LNCAP (cell line): ENCODE results near the gene CMTM4.

Experiments used
- TF ChIP-seq, protein P1 (sequence below): fragments of 450-650 bp; IDR thresholded peaks from 2 replicates; pipeline ENCODE4 v1.5.1; 2017; ENCODE audit warnings: mild to moderate bottlenecking

CMTM4 gene

DNA sequence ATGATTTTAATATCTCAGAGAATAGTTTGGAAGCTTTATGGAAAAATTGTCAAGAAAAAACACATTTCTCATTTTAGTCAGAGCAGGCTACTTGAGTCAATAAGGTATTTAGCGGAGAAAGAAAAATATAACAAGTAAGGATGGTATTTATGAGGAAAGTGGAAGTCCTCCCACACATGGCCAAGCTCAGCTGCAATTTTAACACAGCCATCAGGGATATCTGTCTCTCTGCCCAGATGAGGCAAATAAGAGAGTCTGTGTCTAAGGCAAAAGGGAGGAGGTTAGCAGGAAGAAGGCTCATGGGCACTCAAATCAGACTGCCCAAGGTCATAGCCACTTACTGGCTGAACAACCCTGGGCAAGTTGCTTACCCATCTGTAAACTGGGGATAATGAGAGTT, 122.5 kb downstream of the CMTM4 start:
- TF ChIP-seq, protein P1, sequence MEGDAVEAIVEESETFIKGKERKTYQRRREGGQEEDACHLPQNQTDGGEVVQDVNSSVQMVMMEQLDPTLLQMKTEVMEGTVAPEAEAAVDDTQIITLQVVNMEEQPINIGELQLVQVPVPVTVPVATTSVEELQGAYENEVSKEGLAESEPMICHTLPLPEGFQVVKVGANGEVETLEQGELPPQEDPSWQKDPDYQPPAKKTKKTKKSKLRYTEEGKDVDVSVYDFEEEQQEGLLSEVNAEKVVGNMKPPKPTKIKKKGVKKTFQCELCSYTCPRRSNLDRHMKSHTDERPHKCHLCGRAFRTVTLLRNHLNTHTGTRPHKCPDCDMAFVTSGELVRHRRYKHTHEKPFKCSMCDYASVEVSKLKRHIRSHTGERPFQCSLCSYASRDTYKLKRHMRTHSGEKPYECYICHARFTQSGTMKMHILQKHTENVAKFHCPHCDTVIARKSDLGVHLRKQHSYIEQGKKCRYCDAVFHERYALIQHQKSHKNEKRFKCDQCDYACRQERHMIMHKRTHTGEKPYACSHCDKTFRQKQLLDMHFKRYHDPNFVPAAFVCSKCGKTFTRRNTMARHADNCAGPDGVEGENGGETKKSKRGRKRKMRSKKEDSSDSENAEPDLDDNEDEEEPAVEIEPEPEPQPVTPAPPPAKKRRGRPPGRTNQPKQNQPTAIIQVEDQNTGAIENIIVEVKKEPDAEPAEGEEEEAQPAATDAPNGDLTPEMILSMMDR: no peak

DNA sequence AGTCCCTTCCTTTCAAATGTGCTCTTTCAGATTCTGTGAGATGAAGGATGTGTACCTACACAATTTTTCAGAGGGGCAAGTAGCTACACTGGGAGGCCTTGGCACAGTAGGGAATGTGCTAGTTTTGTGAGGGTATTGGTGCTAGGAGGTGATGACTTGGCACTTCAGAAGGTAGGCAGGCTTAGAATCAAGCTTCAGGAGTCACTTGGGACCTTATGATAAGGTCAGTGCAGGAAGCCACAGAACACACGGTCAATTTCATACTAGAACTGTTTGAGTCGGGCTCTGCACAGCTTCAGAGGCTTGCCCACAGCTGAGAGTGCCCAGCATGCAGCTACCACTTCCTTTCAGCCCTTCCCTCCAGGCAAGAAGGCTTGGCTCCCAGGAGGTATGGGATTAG, 124.2 kb downstream of the CMTM4 start:
- TF ChIP-seq, protein P1: no peak

DNA sequence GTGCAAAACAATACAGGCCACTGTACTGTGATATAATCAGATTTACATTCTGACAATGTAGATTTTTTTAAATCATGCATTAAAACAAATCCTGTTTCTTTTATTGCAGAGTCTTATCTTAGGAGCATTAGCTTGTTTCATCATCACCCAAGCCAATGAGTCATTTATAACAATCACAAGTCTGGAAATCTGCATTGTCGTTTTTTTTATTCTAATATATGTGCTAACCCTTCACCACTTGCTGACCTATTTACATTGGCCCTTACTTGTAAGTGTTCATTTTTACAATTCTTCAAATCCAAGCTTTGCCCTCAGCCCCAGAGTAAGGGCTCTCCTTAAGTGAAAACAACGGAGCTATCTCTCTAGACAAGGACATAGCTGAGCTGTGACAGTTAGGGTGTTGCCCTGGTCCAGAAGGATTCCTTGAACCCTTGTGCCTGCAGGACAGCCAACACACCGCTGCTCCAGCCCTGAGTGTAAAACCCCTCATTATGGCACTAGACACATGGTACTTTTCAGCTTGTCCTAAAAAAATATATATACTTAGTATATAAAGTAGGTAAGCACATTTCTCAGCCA, 126.6 kb downstream of the CMTM4 start:
- TF ChIP-seq, protein P1: no peak

DNA sequence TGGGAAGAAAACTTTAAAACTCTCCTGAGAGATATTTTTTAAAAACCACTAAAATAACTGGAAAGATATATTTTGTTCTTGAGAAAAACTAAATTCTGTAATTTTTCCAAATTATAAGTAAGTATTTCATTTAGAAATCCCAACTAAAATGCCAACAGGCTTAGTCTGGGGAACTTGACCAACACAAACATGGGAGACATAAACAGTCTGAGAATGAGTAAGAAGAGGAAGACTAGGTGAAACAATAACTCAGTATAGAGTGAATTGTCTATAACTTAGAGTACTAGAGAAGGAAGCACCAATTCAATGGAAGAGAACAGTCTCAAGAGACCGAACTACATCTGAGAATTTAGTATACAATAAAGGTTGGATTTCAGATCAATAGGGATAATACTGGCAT, 127.4 kb downstream of the CMTM4 start:
- TF ChIP-seq, protein P1: no peak

DNA sequence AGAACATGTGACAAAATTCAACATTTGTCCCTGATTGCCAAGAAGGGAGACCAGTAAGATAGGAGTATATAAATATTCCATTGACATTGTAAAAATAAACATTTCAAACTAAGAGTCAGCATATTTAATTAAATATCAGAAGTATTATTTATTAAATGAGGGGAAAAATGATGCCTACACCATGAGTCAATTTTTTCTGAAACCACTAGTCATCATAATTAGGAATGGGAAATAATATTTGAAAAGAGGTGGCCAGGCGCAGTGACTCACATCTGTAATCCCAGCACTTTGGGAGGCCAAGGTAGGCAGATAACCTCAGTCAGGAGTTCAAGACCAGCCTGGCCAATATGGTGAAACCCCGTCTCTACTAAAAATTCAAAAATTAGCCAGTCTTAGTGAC, 128.2 kb downstream of the CMTM4 start:
- TF ChIP-seq, protein P1: no peak

DNA sequence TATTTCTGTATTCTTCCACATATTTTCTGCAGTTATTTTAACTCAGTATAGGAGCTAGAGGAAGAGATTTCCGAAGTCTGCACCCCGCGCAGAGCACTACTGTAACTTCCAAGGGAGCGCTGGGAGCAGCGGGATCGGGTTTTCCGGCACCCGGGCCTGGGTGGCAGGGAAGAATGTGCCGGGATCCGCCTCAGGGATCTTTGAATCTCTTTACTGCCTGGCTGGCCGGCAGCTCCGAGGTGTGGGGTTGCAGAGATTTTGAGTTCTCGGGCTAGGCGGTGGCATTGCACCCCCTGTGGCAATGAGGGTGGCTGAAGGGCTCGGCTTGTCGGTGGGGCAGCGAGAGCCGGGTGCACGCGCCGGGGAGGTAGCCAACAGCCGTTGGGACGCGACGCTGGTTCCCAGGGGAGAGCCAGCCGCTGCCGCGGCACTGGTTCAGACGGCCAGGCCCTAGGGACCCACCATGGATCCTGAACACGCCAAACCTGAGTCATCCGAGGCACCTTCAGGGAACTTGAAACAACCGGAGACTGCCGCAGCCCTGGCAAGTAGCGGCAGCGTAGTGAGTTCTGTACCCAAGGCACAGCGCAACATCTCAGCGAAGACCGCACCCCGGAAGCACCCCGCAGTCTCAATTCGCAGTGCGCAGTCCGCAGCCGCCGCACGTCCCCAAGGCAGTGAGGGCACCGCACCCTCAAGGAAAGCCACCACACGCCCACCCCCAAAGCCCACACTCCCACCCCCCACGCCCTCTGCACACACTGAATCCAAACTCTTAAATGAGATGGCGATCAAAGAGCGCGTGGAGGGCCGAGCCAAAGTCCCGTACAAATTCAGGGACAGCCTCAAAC, 130.3 kb downstream of the CMTM4 start, which contains the start of gene CMTM1:
Gene CMTM1, plus strand, starts transcription at position 389 of the 851 bp plus-strand sequence. Its CDS starts 75 bp downstream, at position 464.
- TF ChIP-seq, protein P1: no peak
